Lower leg skin (tissue), 3 donors: Measurements from ENCODE around the gene TIAM2.

ENCODE experiments used
- POLR2A ChIP-seq, 2 donors: fragments of 450-650 bp; IDR thresholded peaks; one replicate each; pipeline ENCODE4 v1.6.1; 2016 to 2017; ENCODE audit warnings: antibody characterized with exemption in 2 of 2, mild to moderate bottlenecking in 1 of 2, moderate library complexity in 1 of 2
- TF ChIP-seq, protein P1 (sequence below), 3 donors: fragments of 450-650 bp; IDR thresholded peaks; one replicate each; pipeline ENCODE4 v1.5.1; 2016; ENCODE audit warnings: antibody characterized with exemption in 3 of 3, mild to moderate bottlenecking in 3 of 3, moderate library complexity in 2 of 3

DNA sequence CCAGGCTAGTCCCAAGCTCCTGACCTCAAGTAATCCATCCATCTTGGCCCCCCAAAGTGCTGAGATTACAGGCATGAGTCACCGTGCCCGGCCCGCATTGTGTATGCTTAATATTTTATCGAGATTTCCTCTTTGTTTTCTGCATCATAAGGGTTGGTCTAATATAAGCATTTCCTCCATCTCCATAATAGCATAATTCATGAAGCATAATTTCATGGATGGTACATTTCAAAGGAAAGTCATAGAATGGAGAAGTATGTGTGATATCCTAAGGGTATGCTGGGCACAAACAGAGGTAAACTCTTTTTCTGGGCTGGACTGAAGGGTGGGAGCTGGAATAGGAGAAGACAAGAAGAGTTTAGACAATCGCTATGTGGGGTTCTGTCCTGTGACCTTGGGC is 17.5 kb upstream of the TIAM2 start:
- no peak for TF ChIP-seq POLR2A (IDR thresholded peaks at IDR 0.05)
- TF ChIP-seq, protein P1, sequence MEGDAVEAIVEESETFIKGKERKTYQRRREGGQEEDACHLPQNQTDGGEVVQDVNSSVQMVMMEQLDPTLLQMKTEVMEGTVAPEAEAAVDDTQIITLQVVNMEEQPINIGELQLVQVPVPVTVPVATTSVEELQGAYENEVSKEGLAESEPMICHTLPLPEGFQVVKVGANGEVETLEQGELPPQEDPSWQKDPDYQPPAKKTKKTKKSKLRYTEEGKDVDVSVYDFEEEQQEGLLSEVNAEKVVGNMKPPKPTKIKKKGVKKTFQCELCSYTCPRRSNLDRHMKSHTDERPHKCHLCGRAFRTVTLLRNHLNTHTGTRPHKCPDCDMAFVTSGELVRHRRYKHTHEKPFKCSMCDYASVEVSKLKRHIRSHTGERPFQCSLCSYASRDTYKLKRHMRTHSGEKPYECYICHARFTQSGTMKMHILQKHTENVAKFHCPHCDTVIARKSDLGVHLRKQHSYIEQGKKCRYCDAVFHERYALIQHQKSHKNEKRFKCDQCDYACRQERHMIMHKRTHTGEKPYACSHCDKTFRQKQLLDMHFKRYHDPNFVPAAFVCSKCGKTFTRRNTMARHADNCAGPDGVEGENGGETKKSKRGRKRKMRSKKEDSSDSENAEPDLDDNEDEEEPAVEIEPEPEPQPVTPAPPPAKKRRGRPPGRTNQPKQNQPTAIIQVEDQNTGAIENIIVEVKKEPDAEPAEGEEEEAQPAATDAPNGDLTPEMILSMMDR (IDR thresholded peaks at IDR 0.05): no peak
